B cell (primary cell): ENCODE data around the gene CUTA. TPM values are rescaled to one million over a fixed set of nuclear protein-coding genes. Genes with fewer than 3 reads are reported as not detected.

Experiments used
- ATAC-seq: fragments of 200-7000 bp; cut with Tn5 transposase; one replicate; pipeline ENCODE4 v1.10.0; 2021; ENCODE audit warnings: low read depth, mild to moderate bottlenecking, moderate number of reproducible peaks, moderate library complexity
- CTCF ChIA-PET: fragments of 350-600 bp; sonication (Branson Sonifier 250); formaldehyde crosslinking; loops from one replicate; lab custom pipeline; 2021; ENCODE audit warnings: antibody characterized with exemption, inconsistent platforms; lab: Charles Lee
- POLR2A ChIA-PET: fragments of 350-600 bp; sonication (Branson Sonifier 250); formaldehyde crosslinking; loops from one replicate; lab custom pipeline; 2021; ENCODE audit warnings: antibody characterized with exemption; lab: Charles Lee
- DNase-seq: peaks from one replicate; pipeline ENCODE4 v3.0.0; 2013
- H2AFZ ChIP-seq: 2 replicates; pipeline ENCODE4 v1.6.1; 2012; ENCODE audit warnings: mild to moderate bottlenecking, low read depth, low read length; ENCODE audit not compliant: insufficient read depth, poor library complexity, severe bottlenecking
- H3K27ac ChIP-seq, 2 donors: 1 replicate in 1 of 2; 2 replicates in 1 of 2; pipeline ENCODE4 v1.5.1; 2012 to 2013; ENCODE audit warnings: low read length in 2 of 2, mild to moderate bottlenecking in 2 of 2, moderate library complexity in 1 of 2
- H3K27me3 ChIP-seq, 4 experiments: fragments of 200-600 bp in 1 of 4; sonication (generic) in 1 of 4; replicated peaks in 1 of 4; 1 replicate in 2 of 4; 2 replicates in 2 of 4; pipeline versions ENCODE4 v1.6.1 to v1.7.0; 2013 to 2016; ENCODE audit warnings: low read length in 3 of 4, mild to moderate bottlenecking in 2 of 4, mixed read lengths in 1 of 4, moderate library complexity in 1 of 4; ENCODE audit not compliant: insufficient read depth in 4 of 4, control insufficient read depth in 3 of 4; ENCODE audit errors: control extremely low read depth in 1 of 4
- H3K36me3 ChIP-seq, 2 experiments: replicated peaks in 1 of 2; 1 replicate in 1 of 2; 2 replicates in 1 of 2; pipeline versions ENCODE4 v1.6.1 to v1.7.1; 2013; ENCODE audit warnings: low read length in 1 of 2; ENCODE audit not compliant: insufficient read depth in 2 of 2, control insufficient read depth in 1 of 2; ENCODE audit errors: control extremely low read depth in 1 of 2, extremely low read depth in 1 of 2
- H3K4me1 ChIP-seq, 2 donors: fragments of 200-600 bp in 1 of 2; sonication (generic) in 1 of 2; 1 replicate in 1 of 2; 2 replicates in 1 of 2; pipeline versions ENCODE4 v1.5.1 to v1.6.1; 2013 to 2017; ENCODE audit warnings: low read length in 2 of 2; ENCODE audit not compliant: control insufficient read depth in 2 of 2, insufficient read depth in 2 of 2
- H3K4me2 ChIP-seq: replicated peaks from 2 replicates; pipeline ENCODE3; 2012; ENCODE audit warnings: mild to moderate bottlenecking, low read depth, low read length; ENCODE audit not compliant: poor library complexity, severe bottlenecking
- H3K4me3 ChIP-seq, 5 experiments: fragments of 200-600 bp in 1 of 5; sonication (generic) in 1 of 5; 1 replicate in 3 of 5; 2 replicates in 2 of 5; pipeline versions ENCODE4 v1.5.1 to v1.7.0; 2011 to 2016; ENCODE audit warnings: low read length in 4 of 5, mild to moderate bottlenecking in 4 of 5, low read depth in 2 of 5, control low read depth in 1 of 5, moderate library complexity in 1 of 5; ENCODE audit not compliant: insufficient read depth in 1 of 5; ENCODE audit errors: control extremely low read depth in 1 of 5, extremely low read depth in 1 of 5
- H3K79me2 ChIP-seq: fragments of 200-600 bp; sonication (generic); one replicate; pipeline ENCODE4 v1.6.0; 2016; ENCODE audit warnings: low read length; ENCODE audit not compliant: control insufficient read depth, insufficient read depth
- H3K9ac ChIP-seq: fragments of 200-600 bp; sonication (generic); 2 replicates; pipeline ENCODE4 v1.6.1; 2017; ENCODE audit warnings: mild to moderate bottlenecking, low read length, moderate library complexity
- H3K9me3 ChIP-seq, 3 donors: one replicate each; pipeline versions ENCODE4 v1.6.1 to v1.7.1; 2013; ENCODE audit warnings: low read length in 2 of 3; ENCODE audit not compliant: control insufficient read depth in 2 of 3, insufficient read depth in 1 of 3; ENCODE audit errors: control extremely low read depth in 1 of 3
- H4K20me1 ChIP-seq: 2 replicates; pipeline ENCODE4 v1.6.0; 2012; ENCODE audit warnings: mild to moderate bottlenecking, low read length; ENCODE audit not compliant: insufficient read depth, control insufficient read depth, poor library complexity, severe bottlenecking
- H3K27ac Mint-ChIP-seq: one replicate; pipeline ENCODE4 v1.8.0; 2021; ENCODE audit warnings: mixed read lengths
- H3K27me3 Mint-ChIP-seq: one replicate; pipeline ENCODE4 v1.8.0; 2021; ENCODE audit warnings: mixed read lengths
- H3K4me1 Mint-ChIP-seq: one replicate; pipeline ENCODE4 v1.8.0; 2021; ENCODE audit warnings: mixed read lengths
- H3K4me3 Mint-ChIP-seq: one replicate; pipeline ENCODE4 v1.8.0; 2021; ENCODE audit warnings: mixed read lengths
- H3K9me3 Mint-ChIP-seq: one replicate; pipeline ENCODE4 v1.8.0; 2022; ENCODE audit warnings: mixed read lengths; ENCODE audit not compliant: insufficient read depth
- CTCF ChIP-seq: fragments of 200-600 bp; IDR thresholded peaks from one replicate; pipeline ENCODE4 v1.8.0; 2022; ENCODE audit warnings: antibody characterized with exemption, mild to moderate bottlenecking
- EZH2 ChIP-seq: IDR thresholded peaks from 2 replicates; pipeline ENCODE4 v1.6.1; 2012; ENCODE audit warnings: borderline replicate concordance, low read depth, mild to moderate bottlenecking, moderate library complexity, low read length; ENCODE audit not compliant: insufficient read depth, poor library complexity, severe bottlenecking
- WGBS: methylation state at CpG from one replicate; pipeline ENCODE4 v1.1.5; 2013; ENCODE audit warnings: missing lambda C conversion rate; ENCODE audit not compliant: insufficient coverage; 5-methylcytosine and 5-hydroxymethylcytosine counted together
- intact Hi-C: fragments of 100-400 bp; cut with micrococcal nuclease; formaldehyde crosslinking; loops from one replicate; pipeline ENCODE4 v1.10.0; 2022
- polyA plus RNA-seq: library from polyadenylated mRNA; depleted of rRNA; stranded (reverse); fragments of >200 nt; gene quantifications from 2 replicates; pipeline ENCODE4 v1.2.3, GENCODE V29; 2012
- total RNA-seq, 2 donors: library from RNA; stranded (reverse); fragments of 120-200 nt in 1 of 2; gene quantifications; 1 replicate in 1 of 2; 2 replicates in 1 of 2; pipeline versions ENCODE4 v1.2.3 to v1.2.4, GENCODE V29; 2013 to 2022

CUTA gene
- total and polyA plus RNA-seq, 2 donors (not counting 1 experiment from before 2014, with no cell fraction given), result 137 to 226 TPM

- peaks cover 67 to 74% of the 10 kb centered on the region in 2 donors for H3K4me1 ChIP-seq
- H3K27ac Mint-ChIP-seq, result peak overlapping the region; percentile 96
- no peaks in the 10 kb centered on the region for H3K27me3 Mint-ChIP-seq
- peak overlapping the region; percentile 69 for H3K9ac ChIP-seq
- intact Hi-C loops, result loop anchor here (1.0 kb wide), 1 partner anchor 23 kb away; the partner anchor contains the start of gene ZBTB9
- CTCF ChIA-PET, result interaction anchor here (0.5 to 1.4 kb wide), 12 partner anchors 9 to 313 kb away, joined by 3 to 6 read pairs (median 3); partner anchors contain the start of genes CUTA and ZBTB9
- peak overlapping the region; percentile 69 for H2AFZ ChIP-seq
- 2% methylated on average over 9 of the region's 12 CpGs for WGBS
- peaks cover 1 to 12% of the 10 kb centered on the region in 2 experiments for H3K36me3 ChIP-seq
- H4K20me1 ChIP-seq, result no peaks in the 10 kb centered on the region
- H3K9me3 Mint-ChIP-seq, result no peaks in the 10 kb centered on the region
- no peaks in the 10 kb centered on the region for H3K27me3 ChIP-seq
- ATAC-seq (peak; percentile 53), DNase-seq (peak; percentile 86)
- peak overlapping the region; percentile 96 for H3K4me3 Mint-ChIP-seq
- no peaks in the 10 kb centered on the region for H3K9me3 ChIP-seq
- POLR2A ChIA-PET, result interaction anchor here (0.6 to 1.3 kb wide), 11 partner anchors 9 to 174 kb away, joined by 3 to 11 read pairs (median 5); partner anchors contain the start of genes B3GALT4, CUTA, PHF1 and TAPBP
- H3K4me2 ChIP-seq, result peak overlapping the region; percentile 98
- H3K4me3 ChIP-seq, result peak overlapping the region; percentile 41 to 72 (median 50)
- TF ChIP-seq CTCF (no peak), EZH2 (no peak)
- H3K4me1 Mint-ChIP-seq, result peaks cover 74% of the 10 kb centered on the region
- peaks cover 13% of the 10 kb centered on the region for H3K79me2 ChIP-seq
- peak overlapping the region; percentile 56 to 75 for H3K27ac ChIP-seq
Measured at GRCh38 chr6:33430991-33431879, 13.3 kb upstream of the CUTA start.
